IgD-negative memory B cell (primary cell): ENCODE measurements around the gene ASB6. TPM values are rescaled to one million over a fixed set of nuclear protein-coding genes. Genes with fewer than 3 reads are reported as not detected.
"Not testable (repeated sequence)": the region's sequence is repeated elsewhere in the genome, so short reads cannot be mapped to it uniquely, and the experiment has no call there.

Experiments
- H3K27ac Mint-ChIP-seq, 3 donors: one replicate each; pipeline ENCODE4 v1.8.0; 2020 to 2022; ENCODE audit warnings: mild to moderate bottlenecking in 3 of 3, mixed read lengths in 3 of 3, moderate library complexity in 1 of 3
- H3K27me3 Mint-ChIP-seq: one replicate; pipeline ENCODE4 v1.8.0; 2021; ENCODE audit warnings: mixed read lengths
- H3K36me3 Mint-ChIP-seq: one replicate; pipeline ENCODE4 v1.8.0; 2020; ENCODE audit warnings: mild to moderate bottlenecking, mixed read lengths
- H3K4me1 Mint-ChIP-seq, 3 donors: one replicate each; pipeline ENCODE4 v1.8.0; 2020 to 2022; ENCODE audit warnings: mixed read lengths in 3 of 3, mild to moderate bottlenecking in 1 of 3
- H3K4me3 Mint-ChIP-seq, 4 donors: one replicate each; pipeline ENCODE4 v1.8.0; 2020 to 2022; ENCODE audit warnings: mild to moderate bottlenecking in 4 of 4, mixed read lengths in 4 of 4, moderate library complexity in 3 of 4
- H3K9me3 Mint-ChIP-seq, 3 donors: one replicate each; pipeline ENCODE4 v1.8.0; 2020 to 2021; ENCODE audit warnings: mixed read lengths in 3 of 3, mild to moderate bottlenecking in 1 of 3
- polyA plus RNA-seq: library from polyadenylated mRNA; unstranded; fragments of 300-500 nt; fragmentation: Illumina TruSeq; gene quantifications from one replicate; pipeline ENCODE4 v1.2.3, GENCODE V29; 2021

Gene ASB6
- polyA plus RNA-seq, 1 donor from 2014 or later: 27.2 TPM

DNA sequence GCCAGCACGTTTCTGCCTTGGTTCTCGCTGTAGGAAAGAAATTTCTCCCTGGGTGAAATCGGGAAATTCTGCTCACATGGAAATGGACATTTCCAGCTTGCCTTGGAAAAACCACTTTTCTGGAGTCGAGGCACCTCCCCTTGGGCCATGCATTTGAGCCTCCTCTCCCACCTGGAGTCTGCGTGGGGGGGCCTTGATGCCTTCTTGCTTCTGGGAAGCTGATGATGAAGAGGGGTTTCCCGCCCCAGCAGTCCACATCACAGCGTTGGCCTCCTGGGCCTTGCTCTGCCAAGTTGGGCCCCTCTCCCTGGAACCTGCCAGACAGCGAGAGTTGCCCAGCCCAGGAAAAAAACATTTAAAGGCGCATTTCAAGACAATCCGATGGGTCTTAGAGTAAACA, 1.8 kb upstream of the ASB6 start:
- Mint-ChIP-seq H3K27me3 (no peaks in the 10 kb centered on the region), H3K4me1 (peaks cover 4 to 10% (median 9%) of the 10 kb centered on the region in 3 donors), H3K9me3 (peaks cover 0 to 4% (median 0%) of the 10 kb centered on the region in 3 donors), H3K4me3 (peak overlapping the region in 3 of 4 donors; percentile 62 to 65 (median 63)), H3K27ac (no peak overlapping the region), H3K36me3 (no peaks in the 10 kb centered on the region)

DNA sequence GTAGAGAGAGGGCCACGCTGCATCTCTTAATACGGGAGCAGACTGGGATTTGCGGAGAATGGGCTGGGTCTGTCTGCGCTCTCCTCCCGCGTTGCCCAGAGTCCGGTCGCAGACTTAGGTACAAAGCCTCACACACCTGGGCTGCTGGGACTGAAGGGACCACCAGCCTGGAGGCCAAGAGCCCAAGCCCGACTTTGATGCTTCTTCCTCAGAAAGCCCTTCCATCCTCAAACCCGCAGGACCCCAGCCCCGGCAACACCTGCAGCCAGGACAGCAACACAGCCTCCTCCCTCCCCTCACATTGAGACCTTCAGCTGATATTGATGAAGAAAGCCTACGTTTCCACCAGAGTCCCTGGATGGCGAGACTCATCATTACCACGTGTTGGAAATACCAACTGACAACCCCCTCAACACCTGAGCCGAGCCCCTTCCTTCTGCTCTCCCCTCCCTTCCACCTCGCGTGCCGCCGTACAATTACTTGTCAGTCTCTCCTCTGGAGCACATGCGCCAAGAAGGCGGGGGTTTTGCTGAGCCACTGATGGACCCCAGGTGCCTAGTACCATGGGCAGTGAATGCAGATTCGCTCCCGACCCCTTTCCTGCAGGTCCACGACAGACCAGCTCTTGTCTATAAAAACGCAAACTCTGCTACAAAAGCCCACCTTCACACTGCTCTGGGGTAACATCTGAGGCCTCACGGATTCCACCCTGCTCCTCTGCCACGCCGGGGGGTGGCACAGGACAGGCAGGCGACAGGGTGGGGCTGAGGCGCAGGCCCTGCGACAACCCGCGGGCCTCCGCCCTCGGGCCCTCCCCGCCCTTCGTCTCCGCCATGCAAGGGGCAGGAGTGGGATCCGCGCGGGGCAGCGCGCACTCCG, 841 bp downstream of the ASB6 start:
- Mint-ChIP-seq H3K27ac (peak overlapping the region; percentile 13 to 75 (median 67)), H3K4me3 (peak overlapping the region; percentile 81 to 92 (median 86)), H3K27me3 (no peaks in the 10 kb centered on the region), H3K9me3 (no peaks in the 10 kb centered on the region), H3K4me1 (peaks cover 8 to 12% (median 9%) of the 10 kb centered on the region in 3 donors), H3K36me3 (no peaks in the 10 kb centered on the region)

DNA sequence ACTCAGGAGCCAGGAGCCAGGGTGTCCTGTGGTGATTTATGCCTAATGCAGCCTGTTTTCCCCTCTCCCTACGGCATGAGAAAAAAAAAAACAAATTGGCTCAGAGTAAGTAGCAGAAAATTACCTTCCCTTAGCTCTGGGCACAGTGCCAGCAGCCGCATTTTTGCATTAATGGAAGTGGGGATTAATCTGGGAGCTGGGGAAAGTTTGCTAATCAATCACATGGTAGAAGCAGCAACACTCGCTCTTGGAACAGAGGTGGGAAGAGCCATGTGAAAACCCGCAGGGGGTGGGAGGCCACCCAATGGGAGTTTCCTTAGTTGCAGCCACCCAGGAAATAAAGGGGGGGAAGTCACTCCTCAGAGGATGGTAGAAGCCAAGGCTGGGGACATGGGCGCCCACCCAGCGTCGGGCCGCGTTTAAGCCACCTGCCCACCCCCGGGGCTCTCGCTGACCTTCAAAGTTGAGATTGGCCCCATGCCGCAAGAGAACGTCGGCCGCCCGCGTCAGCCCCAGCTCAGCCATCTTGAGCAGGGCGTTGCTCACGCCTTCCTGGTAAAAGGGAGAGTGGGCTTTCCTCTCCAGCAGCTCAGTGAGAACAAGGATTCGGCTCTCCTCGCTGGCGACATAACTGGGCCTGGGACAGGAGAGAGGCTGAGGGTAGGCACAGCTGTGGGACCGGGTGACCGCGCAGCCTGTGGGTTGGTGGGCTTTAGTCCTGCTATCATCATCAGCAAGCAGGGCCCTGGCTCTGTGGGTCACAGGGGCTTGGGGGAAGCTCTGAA, 1.7 kb downstream of the ASB6 start:
- Mint-ChIP-seq H3K36me3 (no peaks in the 10 kb centered on the region), H3K27me3 (no peaks in the 10 kb centered on the region), H3K27ac (peak overlapping the region in 2 of 3 donors; percentile 65 to 67), H3K4me3 (peak overlapping the region; percentile 63 to 92 (median 81)), H3K9me3 (no peaks in the 10 kb centered on the region), H3K4me1 (peaks cover 8 to 12% (median 9%) of the 10 kb centered on the region in 3 donors)

DNA sequence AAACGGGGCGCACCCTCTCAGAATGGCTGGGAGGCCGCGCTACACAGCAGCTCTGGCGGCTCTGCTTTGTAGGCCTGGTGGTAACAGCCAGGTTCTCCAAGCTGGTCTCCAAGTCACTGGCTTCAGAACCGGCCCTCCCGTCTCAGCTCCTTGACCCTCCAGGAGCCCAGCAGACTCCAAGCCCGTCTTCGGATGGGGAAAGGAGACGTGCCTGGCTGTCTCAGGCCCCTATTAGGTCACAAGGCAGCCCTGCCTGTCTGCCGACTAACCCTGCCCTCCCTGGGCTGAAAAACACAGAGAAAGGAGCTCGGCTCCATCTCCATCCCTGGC, 2.2 kb downstream of the ASB6 start:
- Mint-ChIP-seq H3K9me3 (no peaks in the 10 kb centered on the region), H3K4me1 (peaks cover 8 to 12% (median 9%) of the 10 kb centered on the region in 3 donors), H3K4me3 (peak overlapping the region; percentile 45 to 81 (median 70)), H3K27ac (peak overlapping the region in 1 of 3 donors; percentile 65), H3K36me3 (no peaks in the 10 kb centered on the region), H3K27me3 (no peaks in the 10 kb centered on the region)

DNA sequence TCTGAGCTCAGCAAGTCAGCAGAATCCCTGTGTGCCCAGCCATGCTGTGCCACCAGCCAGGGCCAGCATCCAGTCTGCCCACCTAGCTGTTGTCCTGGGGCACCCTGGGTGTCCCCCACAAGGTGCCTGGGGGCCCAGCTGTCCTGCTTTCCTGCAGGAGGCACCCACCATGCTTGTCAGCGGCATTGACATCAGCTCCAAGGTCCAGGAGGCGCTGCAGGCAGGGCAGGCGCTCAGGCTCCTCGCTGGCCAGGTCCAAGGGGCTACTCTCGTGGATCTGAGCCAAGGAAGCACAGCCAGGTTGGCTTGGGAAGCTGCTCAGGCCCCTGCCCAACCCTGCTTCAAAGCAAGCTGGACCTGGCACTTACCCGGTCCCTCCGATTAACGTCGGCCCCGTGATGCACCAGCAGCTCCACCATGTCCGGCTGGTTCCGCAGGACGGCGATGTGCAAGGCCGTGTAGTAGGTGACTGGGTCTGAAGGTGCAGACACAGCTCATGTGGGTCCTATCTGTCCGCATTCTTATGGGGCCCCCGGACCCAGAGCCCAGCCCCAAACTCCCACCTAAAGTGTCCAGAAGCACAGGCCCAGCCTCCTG, 2.8 kb downstream of the ASB6 start:
- peaks cover 8 to 12% (median 9%) of the 10 kb centered on the region in 3 donors for H3K4me1 Mint-ChIP-seq

DNA sequence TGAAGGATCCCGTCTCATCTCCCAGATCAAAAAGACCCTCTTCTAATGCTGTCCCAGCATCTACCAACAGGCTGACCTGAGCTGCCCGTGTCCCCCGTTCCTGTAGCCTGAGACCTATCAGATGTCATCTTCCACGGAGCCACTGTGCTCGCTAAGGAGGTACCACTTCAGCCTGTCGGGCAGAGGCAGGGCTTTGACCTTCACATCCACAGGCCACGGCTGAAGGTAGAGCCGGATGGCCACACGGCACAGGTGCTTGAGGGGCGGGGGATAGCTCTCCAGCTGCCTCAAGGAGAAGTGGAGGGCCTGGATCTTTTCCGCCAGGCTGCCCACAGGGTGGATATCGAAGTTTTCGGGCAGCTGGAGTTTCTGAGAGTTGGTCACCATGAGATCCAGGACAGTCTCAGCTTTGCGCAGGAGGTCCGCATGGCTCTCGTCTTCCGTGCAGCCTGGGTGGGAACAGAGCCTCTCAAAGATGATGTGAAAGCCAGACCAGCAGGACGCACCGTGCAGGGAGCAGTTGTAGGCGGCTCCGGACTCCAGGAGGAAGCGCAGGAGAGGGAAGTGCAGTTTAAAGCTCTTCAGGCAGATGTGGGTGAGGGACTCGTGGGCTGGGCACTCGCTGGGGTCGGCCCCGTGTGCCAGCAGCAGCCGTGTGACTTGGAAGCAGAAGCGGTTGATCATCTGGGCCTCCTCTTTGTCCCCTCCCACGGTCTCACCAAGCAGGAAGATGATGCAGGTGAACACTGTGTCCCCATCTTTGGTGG, 4.1 kb downstream of the ASB6 start:
- Mint-ChIP-seq H3K4me3 (peak overlapping the region in 1 of 4 donors; percentile 38), H3K36me3 (no peaks in the 10 kb centered on the region), H3K27me3 (no peaks in the 10 kb centered on the region), H3K27ac (peak overlapping the region in 1 of 3 donors; percentile 58), H3K9me3 (no peaks in the 10 kb centered on the region), H3K4me1 (peaks cover 8 to 12% (median 9%) of the 10 kb centered on the region in 3 donors)

More for the DNA sequence above, 2.8 kb downstream of the ASB6 start:
- Mint-ChIP-seq H3K36me3 (no peaks in the 10 kb centered on the region), H3K9me3 (no peaks in the 10 kb centered on the region), H3K27me3 (no peaks in the 10 kb centered on the region), H3K4me3 (peak overlapping the region in 1 of 4 donors; percentile 38), H3K27ac (peak overlapping the region in 1 of 3 donors; percentile 58)

DNA sequence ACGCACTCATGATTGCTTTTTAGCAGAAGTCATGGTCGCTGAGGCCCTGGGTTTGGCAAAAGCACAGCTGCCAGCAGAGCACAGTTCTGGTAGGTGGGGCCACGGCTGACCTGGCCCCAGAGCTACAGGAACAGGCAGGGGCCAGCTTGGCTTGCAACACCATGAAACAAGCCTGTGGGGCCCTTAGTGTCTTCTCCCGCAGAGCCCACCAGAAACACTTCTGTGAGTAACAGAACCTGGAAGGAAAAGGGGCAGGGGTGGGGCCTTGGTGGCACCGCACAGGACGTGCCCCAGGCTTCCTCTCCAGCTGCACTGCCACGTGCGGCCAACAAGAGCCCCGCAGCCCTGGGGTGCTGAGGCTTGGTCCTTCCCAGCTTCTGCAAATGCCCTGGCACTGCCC, 4.8 kb downstream of the ASB6 start:
- Mint-ChIP-seq H3K27me3 (no peaks in the 10 kb centered on the region), H3K36me3 (no peaks in the 10 kb centered on the region), H3K9me3 (no peaks in the 10 kb centered on the region), H3K27ac (peak overlapping the region in 1 of 3 donors; percentile 58), H3K4me3 (peak overlapping the region in 1 of 4 donors; percentile 38), H3K4me1 (peaks cover 8 to 11% (median 9%) of the 10 kb centered on the region in 3 donors)

DNA sequence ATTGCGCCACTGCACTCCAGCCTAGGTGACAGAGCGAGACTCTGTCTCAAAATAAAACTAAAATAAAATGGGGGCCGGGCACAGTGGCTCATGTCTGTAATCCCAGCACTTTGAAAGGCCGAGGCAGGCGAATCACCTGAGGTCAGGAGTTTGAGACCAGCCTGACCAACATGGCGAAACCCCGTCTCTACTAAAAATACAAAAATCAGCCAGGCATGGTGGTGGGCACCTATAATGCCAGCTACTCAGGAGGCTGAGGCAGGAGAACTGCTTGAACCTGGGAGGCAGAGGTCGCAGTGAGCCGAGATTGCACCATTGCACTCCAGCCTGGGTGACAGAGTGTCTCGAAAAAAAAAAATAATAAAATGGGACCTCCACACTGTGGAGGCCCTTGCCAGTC, 5.6 kb downstream of the ASB6 start:
- H3K27ac Mint-ChIP-seq, H3K27me3 Mint-ChIP-seq, H3K36me3 Mint-ChIP-seq, H3K9me3 Mint-ChIP-seq: not testable (repeated sequence)
- Mint-ChIP-seq H3K4me3 (peak overlapping the region in 1 of 4 donors; percentile 38), H3K4me1 (peaks cover 12 to 15% (median 12%) of the 10 kb centered on the region in 3 donors)

DNA sequence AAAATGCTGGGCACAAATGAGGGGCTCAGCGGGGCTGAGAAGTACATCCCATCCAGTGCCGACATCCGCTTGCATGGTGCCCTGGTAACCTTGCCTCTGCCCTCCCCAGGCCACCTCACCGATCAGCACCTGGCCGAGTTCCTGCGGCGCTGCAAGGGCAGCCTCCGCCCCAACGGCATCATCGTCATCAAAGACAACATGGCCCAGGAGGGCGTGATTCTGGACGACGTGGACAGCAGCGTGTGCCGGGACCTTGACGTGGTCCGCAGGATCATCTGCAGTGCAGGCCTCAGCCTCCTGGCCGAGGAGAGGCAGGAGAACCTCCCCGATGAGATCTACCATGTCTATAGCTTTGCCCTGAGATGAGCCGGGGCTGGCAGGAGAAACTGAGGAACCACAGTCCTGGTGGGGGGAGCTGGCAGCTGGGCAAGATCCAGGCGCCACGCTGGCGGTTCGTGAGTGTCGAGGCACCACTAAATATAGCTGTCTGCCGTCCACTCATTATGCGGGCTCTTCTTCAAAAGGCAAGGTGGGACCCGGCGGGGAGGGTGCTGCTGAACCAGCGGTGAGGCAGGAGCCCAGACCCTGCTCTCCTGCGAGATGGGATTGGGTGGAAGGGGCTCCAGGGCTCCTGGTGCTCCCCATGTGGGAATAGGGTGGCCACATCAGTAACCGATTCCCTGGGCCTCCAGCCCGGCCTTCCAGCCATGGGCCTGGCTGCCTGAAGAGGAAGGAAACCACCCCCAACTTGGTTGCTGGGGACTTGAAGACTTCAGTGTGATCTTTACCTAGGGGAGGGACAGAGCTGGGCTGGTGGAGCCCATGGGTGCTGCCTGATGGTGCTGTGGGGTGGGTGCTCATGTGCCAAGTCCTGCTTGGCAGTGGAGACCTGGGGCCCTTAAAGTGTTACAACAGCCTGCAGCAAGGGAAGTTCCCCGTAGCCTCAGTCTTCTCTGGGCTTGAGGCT, 6.6 kb downstream of the ASB6 start:
- Mint-ChIP-seq H3K4me3 (peak overlapping the region in 1 of 4 donors; percentile 58), H3K9me3 (no peaks in the 10 kb centered on the region), H3K27me3 (no peaks in the 10 kb centered on the region), H3K4me1 (peaks cover 8 to 16% (median 14%) of the 10 kb centered on the region in 3 donors), H3K27ac (peak overlapping the region in 1 of 3 donors; percentile 64), H3K36me3 (no peaks in the 10 kb centered on the region)

DNA sequence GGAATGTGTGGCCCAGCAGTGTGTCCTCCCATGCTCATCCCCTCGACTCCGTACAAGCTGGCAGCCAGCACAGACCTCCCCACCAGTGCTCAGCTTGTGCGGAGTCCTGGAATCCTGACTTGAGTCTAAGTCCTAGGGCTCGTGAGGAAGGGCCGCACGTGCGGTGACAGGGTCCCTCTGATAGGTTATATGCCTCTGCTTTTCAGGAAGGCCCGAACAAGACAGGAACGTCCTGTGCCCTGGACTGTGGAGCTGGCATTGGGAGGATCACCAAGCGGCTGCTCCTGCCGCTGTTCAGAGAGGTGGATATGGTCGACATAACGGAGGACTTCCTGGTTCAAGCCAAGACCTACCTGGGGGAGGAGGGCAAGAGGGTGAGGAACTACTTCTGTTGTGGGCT, 8.1 kb downstream of the ASB6 start:
- Mint-ChIP-seq H3K36me3 (no peaks in the 10 kb centered on the region), H3K27me3 (no peaks in the 10 kb centered on the region)

DNA sequence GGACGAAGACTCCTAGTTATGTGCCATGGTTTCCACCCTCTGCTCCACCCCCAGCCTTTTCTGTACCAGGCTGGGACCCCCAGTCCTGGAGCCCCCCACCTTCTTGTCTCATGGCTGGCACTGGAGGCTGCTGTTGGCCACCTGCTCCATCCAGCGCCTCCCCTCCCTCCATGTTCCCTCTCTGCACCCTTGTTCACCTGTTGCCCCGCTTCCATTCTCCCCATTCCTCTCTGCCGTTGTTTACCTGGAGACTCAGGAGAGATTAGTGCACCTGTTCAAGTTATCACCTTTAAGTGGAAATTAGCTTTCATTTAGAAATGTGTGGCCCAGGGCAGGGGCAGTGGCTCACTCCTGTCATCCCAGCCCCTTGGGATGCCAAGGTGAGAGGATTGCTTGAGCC, 8.7 kb downstream of the ASB6 start:
- no peaks in the 10 kb centered on the region for H3K36me3 Mint-ChIP-seq
- H3K4me1 Mint-ChIP-seq: peaks cover 12 to 22% (median 21%) of the 10 kb centered on the region in 3 donors
- peak overlapping the region in 1 of 3 donors; percentile 51 for H3K27ac Mint-ChIP-seq
- no peaks in the 10 kb centered on the region for H3K27me3 Mint-ChIP-seq
- H3K9me3 Mint-ChIP-seq: no peaks in the 10 kb centered on the region
- no peak overlapping the region for H3K4me3 Mint-ChIP-seq

More for the DNA sequence above, 8.1 kb downstream of the ASB6 start:
- H3K27ac Mint-ChIP-seq: peak overlapping the region in 1 of 3 donors; percentile 32
- H3K4me3 Mint-ChIP-seq: no peak overlapping the region
- peaks cover 9 to 25% (median 21%) of the 10 kb centered on the region in 3 donors for H3K4me1 Mint-ChIP-seq
- no peaks in the 10 kb centered on the region for H3K9me3 Mint-ChIP-seq

DNA sequence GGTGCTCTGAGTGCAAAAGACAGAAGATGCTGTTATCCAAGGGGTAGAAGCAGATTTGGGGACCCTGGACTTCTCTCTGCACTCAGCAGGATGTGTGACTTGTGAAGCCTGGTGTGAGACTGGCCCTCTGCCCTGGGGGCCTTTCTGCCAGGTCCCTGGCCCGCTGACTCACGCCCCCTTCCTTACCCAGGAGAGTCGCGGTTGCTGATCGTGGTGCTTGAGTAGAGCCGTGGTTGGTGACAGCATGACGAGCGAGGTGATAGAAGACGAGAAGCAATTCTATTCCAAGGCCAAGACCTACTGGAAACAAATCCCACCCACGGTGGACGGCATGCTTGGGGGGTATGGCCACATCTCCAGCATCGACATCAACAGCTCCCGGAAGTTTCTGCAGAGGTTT, 9.5 kb downstream of the ASB6 start:
- H3K36me3 Mint-ChIP-seq: no peaks in the 10 kb centered on the region
- peak overlapping the region in 1 of 4 donors; percentile 40 for H3K4me3 Mint-ChIP-seq
- peaks cover 16 to 25% (median 25%) of the 10 kb centered on the region in 3 donors for H3K4me1 Mint-ChIP-seq
- H3K27me3 Mint-ChIP-seq: no peaks in the 10 kb centered on the region
- H3K27ac Mint-ChIP-seq: no peak overlapping the region
- H3K9me3 Mint-ChIP-seq: no peaks in the 10 kb centered on the region

DNA sequence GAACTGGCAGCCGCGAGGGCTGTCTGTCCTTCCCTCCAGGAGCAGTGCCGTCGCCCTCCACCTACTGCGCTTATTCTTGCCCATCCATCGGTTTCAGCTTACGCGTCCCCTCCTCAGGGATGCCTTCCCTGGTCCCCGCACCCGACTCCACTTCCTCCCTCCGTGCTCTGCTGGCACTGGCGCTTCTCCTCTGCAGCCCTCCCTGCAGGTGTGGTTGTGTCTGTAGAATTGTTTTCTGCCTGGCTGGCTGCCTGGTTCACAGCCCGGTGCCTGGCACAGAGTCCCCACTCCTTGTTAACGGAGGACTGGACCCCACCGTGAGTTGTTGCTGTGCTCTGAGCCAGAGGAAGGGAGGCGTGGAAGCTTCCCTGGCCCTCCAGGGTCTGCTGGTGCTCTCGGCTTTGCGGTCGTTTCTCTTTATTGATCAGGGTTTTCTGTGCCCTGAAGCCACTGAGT, 10.2 kb downstream of the ASB6 start:
- peaks cover 23 to 33% (median 32%) of the 10 kb centered on the region in 3 donors for H3K4me1 Mint-ChIP-seq
- H3K9me3 Mint-ChIP-seq: no peaks in the 10 kb centered on the region
- H3K27me3 Mint-ChIP-seq: no peaks in the 10 kb centered on the region
- H3K27ac Mint-ChIP-seq: peak overlapping the region; percentile 19 to 91 (median 81)
- H3K4me3 Mint-ChIP-seq: peak overlapping the region in 2 of 4 donors; percentile 57 to 76
- H3K36me3 Mint-ChIP-seq: no peaks in the 10 kb centered on the region
